Activated T-helper 1 cell treated with Interleukin-2 at 50 U/mL for 16 hours (primary cell): Measurements from ENCODE around the gene TBC1D3.
"Not testable (repeated sequence)": the region's sequence is repeated elsewhere in the genome, so short reads cannot be mapped to it uniquely, and the experiment has no call there.

ENCODE experiments used
- DNase-seq: peaks from one replicate; pipeline ENCODE4 v3.0.0-alpha.2; 2020; ENCODE audit warnings: low read depth

TBC1D3 gene

GRCh38 chr17:38192455-38192854, at the start of gene TBC1D3:
TBC1D3 (minus strand) TSS chr17:38192555; CDS start chr17:38191029, 1,526 bp downstream.
- DNase-seq = not testable (repeated sequence)

GRCh38 chr17:38232790-38233189, 40.4 kb upstream of the TBC1D3 start:
- DNase-seq = not testable (repeated sequence)

GRCh38 chr17:38225844-38226495, 33.6 kb upstream of the TBC1D3 start:
- not testable (repeated sequence) for DNase-seq

GRCh38 chr17:38220867-38221266, 28.5 kb upstream of the TBC1D3 start:
- not testable (repeated sequence) for DNase-seq

- not testable (repeated sequence) for DNase-seq
Measured at GRCh38 chr17:38200271-38200670, 7.9 kb upstream of the TBC1D3 start.

- peak; percentile 0 for DNase-seq
Measured at GRCh38 chr17:38134860-38135259, 57.5 kb downstream of the TBC1D3 start.
